ENCODE data around the gene VGLL4.
"Not testable (repeated sequence)": the region's sequence is repeated elsewhere in the genome, so short reads cannot be mapped to it uniquely, and the experiment has no call there.

The VGLL4 gene

DNA sequence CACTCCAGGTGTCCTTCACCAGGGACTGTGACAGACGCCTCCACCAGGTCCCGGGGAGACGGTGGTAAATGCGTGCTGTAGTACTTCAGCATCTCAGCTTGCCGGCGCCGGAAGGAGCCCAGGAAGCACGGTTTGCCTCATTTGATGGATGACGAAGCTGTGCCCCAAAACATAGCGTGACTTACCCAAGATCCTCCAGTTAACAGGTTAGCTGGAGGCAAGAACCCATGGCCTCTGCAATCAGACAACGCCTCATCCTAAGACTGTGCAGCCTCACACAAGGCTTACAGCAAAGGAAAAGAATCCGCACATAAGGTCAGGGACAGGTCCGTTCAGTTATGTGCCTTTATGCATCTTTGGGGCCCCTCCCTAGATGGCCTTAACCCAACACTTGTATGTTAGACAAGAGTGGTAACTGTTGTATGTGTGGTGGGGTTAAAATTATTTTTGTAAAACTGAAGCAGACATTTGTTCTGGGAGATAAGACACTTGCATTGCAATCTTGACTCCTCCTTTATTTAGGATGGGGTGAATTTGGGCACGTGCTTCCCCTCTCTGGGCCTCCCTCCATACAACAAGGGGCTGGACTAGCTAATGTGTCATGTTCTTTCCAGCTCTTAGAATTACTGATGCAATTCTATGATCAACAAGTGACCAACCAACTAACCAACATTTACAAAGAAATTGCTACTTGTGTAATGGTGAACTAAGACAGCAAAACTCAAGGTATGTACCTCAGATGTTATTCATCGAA lies 39.4 kb downstream of the VGLL4 start:
- DNase-seq: peak; percentile 69

DNA sequence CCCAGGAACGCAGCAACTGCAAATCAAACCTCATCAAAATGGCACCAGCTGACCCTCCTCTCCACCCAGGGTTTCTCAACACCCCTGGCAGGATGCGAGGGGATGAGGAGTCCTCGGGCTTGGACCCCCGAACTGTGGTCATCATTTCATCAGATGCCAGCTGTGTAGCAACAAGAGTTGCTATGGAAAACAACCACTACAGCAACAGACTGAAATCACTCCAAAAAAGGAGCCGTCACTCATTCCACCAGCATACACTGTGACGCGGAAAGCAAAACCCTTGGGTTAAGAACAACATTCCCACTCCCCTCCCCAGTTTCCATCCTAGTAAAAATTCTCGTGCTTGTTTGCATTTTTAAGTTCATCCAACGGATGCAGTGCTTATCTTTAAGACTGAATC lies 40.1 kb downstream of the VGLL4 start:
- DNase-seq: peak; percentile 88

GRCh38 chr3:11602886-11603527 lies 40.7 kb downstream of the VGLL4 start:
- no peak for DNase-seq

DNA sequence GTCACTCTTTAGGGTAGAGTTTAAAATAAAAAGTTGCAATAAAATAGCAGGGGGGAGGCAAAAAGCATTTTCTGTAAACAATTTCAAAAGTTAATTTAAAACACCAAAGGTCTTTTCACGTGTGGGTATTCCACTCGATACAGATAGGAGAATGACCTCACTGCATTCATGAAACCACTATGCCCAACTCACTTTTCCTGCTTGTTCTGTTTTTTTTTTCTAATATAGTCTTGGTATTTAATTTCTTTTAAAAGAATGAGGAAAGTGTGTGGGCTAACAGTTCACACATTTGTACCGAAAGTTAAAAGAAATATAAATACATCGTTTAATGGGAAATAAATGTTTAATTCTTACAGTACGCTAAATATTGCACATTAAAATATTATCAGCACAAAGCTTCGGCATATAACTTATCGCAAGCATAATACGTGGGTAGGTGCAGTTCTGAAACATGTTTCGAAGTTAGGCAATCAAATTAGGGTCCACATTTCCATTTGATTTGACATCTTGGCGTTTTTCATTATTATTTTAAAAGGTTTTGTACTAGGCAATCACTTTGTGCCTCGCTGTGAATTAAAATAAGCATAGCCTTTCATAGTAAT lies 41.4 kb downstream of the VGLL4 start:
- DNase-seq: no peak

- DNase-seq: peak; percentile 59
Measured at GRCh38 chr3:11601446-11602238, 42.1 kb downstream of the VGLL4 start.

GRCh38 chr3:11600501-11601282 lies 43.0 kb downstream of the VGLL4 start:
- peak; percentile 100 for DNase-seq

GRCh38 chr3:11596387-11596786 lies 47.3 kb downstream of the VGLL4 start:
- no peak for DNase-seq

GRCh38 chr3:11595024-11595423 lies 48.7 kb downstream of the VGLL4 start:
- not testable (repeated sequence) for DNase-seq

DNA sequence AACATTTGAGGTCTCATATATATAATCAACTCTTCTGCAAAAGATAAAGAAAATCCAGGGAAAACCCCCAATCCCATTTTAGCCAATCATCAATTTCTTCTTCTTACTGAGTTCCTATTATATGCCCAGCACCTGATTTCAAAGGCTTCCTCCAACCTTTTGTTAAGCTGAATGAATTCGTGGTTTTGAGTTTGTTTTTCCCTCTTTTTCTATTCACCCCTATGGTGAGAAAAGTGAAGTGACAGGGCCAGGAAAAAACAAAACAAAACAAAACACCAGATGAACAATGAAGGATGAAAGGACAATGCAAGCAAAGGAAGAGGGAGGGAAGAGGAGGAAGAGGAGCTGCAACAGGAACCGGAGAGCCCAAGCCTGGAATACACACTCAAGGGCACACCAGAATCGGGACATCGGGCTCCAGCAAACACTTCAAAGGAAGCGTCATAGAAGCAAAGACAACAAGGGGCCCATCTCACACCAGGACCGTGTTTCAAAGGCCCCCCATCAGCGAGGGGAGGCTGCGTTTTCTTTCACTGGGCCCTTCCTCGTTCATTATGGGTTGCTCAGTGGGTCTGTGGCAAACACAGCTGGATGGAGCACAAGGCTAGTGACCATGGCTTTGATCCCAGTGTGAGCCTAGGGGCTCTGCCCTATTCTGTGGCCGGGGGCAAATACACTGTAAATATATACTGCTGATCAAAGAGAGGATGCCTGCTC lies 50.2 kb downstream of the VGLL4 start:
- DNase-seq: no peak

- peak; percentile 71 for DNase-seq
Measured at GRCh38 chr3:11592445-11593298, 51.0 kb downstream of the VGLL4 start.

DNA sequence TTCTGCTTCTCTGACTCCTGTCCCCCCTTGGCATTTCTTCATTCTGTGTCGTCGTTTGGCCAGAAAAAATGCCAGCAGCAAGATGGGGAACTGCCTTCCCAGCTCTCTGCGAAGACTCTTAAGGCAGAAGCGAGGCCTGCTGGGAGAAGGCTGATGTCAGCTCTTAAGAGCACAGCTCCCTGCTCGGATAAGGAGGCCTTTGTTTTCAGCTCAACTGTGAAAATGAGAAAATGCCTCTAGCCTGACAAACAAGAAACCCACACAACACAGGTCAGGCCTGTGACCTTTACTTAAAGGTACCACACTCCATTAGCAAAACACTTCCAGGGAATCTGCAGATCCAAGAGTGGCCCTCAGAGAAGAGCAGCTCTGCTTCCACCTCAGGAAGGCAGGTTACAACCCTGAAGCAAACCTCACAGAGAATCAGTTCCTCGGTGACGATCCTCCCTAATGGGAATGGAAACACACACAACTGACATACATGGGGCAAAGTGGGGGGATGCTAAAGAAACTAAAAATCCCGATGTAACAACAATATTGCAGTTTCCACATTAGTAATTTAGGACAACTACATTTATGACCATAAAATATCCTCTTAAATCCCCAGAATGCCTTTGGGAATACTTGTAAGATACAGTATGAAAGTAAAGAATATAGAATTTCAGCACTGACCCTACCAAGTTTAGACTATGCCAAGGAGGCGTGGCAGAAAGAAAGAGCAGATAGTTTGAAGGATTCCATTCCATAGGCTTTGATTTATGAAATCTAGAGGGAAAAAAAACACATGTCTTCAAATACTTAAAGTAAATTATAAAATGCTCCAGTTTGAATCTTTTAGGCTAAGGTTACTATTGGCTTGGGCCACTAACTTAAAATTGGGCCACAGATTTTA lies 52.1 kb downstream of the VGLL4 start:
- DNase-seq: peak; percentile 56

DNA sequence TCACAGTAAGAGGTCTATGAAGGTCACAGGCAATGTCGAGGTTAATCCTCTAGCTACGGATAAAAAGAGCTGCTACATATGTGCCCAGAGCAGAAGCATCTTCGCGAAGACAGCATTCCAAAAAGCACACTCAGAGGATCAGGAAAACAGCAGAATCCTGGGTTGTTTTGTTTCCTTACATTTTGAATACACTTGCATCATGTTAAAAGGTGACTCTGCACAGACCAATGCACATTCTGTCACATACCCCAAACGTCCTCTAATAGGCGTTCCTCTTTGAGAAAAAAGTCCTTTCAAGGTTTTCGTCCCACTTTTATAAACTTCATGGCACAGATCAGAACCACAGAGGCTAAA lies 52.7 kb downstream of the VGLL4 start:
- peak; percentile 72 for DNase-seq

GRCh38 chr3:11589706-11590105 lies 54.0 kb downstream of the VGLL4 start:
- no peak for DNase-seq

DNA sequence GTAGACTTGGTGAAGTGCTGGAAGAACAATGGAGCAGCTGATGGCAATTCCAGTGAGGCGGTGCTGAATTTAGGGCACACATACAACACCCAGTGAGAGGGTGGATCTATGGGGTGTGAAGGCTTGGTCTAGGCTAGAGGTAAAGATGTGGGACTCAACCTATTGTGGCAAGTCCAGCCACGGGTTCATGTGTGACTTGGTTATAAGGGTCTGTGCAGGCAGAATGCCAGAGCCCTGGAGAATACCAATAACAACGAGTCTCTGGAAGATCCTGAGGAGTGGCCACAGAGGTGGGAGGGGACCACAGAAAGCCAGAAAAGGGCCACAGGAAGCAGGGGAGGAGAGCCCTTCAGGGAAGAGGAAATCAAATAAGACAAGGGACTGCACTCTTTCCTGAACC lies 55.0 kb downstream of the VGLL4 start:
- no peak for DNase-seq

- no peak for DNase-seq
Measured at GRCh38 chr3:11588338-11588737, 55.4 kb downstream of the VGLL4 start.

GRCh38 chr3:11587766-11588165 lies 55.9 kb downstream of the VGLL4 start:
- peak; percentile 38 for DNase-seq

- DNase-seq: no peak
Measured at GRCh38 chr3:11584570-11584969, 59.1 kb downstream of the VGLL4 start.

- peak; percentile 49 for DNase-seq
Measured at GRCh38 chr3:11583638-11584046, 60.1 kb downstream of the VGLL4 start.

GRCh38 chr3:11583235-11583634 lies 60.5 kb downstream of the VGLL4 start:
- DNase-seq: no peak

All from fibroblast of skin of right biceps (primary cell).